SK-N-MC (cell line): ENCODE results near the gene SBNO2.
A peak's percentile ranks its signal among the peaks of the same experiment; 100 is the strongest.

Experiments used
- EZH2 ChIP-seq: fragments of 200-600 bp; sonication (generic); IDR thresholded peaks from one replicate; pipeline ENCODE4 v1.6.1; 2017; ENCODE audit warnings: antibody characterized with exemption
- POLR2AphosphoS5 ChIP-seq: IDR thresholded peaks from 2 replicates; pipeline ENCODE4 v1.6.1; 2012; ENCODE audit warnings: mild to moderate bottlenecking, low read depth, low read length, borderline replicate concordance

DNA sequence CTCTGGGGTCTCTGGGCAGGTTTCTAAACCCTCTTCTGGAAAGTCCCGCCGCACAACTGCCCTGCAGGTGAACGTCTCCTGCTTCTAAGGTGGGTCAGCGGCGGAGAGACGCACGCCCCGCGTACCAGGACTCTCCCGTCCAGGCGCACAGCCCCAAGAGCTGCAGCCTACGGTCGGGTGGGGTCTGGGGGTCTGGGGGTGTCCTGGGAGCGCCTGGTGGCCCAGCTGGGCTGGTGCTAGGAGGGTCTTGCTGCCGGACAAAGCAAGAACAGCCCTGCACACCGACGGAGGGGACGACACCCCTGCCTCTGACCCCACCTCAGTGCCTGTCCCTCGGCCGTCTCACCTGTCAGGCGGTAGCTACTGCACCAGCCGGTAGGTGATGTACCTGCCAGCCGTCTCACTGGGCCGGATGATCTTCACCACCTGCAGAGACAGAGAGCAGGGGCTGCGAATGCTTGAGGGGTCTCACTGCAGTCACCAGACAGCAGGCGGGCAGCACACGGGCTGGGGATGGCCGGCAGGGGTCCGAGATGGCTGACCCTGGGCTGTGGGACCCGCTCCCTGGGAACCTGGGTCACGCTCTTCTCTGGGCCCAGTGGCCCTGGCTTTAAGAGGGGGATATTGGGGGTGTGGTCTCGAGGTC is 84.8 kb downstream of the SBNO2 start:
- 0 out of 2 replicates have a peak, but pooled peaks have one; percentile 10 for TF ChIP-seq POLR2AphosphoS5
- TF ChIP-seq EZH2: no peak
